GM19238 (cell line): ENCODE results near the gene LST1.

Experiments used
- DNase-seq: peaks from one replicate; pipeline ENCODE4 v3.0.0; 2011; ENCODE audit warnings: low spot score; ENCODE audit not compliant: insufficient read length

The LST1 gene

DNA sequence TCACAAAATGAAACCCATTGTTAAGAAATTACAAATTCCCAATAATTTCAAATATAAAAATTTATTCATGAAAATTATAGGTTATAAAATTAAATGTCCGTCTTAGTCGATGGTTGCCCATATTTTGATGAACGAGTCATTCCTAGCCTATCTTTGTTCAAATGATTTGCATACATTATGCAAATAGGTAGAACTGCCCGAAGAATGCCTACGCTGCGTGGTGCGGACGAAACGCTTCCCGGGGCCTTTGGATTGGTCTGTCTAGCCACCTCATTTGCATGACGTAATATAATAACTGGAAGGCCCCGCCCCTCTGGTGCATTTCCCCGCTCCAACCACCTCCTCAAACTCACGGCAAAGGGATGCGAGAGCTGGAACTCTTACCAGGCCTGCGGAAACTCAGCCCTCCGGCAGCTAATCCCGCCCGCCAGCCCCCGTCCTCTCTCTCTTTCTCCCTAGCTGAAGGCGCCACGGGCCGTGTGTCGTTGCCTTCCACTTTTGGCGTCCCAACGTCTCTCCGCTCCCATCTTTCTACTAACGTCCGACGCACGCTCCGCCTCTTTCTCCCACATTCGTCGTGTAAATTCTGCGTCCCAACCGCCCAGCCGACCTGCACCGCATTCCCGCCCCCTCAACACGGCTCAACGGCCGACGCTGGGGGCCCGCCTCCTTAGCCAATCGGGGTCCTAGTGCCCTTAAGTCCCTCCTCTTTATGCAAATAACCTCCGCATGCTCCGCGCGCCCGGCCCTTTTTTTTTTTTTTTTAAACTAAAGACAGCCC, 33.9 kb downstream of the LST1 start:
- DNase-seq = peak; percentile 86

DNA sequence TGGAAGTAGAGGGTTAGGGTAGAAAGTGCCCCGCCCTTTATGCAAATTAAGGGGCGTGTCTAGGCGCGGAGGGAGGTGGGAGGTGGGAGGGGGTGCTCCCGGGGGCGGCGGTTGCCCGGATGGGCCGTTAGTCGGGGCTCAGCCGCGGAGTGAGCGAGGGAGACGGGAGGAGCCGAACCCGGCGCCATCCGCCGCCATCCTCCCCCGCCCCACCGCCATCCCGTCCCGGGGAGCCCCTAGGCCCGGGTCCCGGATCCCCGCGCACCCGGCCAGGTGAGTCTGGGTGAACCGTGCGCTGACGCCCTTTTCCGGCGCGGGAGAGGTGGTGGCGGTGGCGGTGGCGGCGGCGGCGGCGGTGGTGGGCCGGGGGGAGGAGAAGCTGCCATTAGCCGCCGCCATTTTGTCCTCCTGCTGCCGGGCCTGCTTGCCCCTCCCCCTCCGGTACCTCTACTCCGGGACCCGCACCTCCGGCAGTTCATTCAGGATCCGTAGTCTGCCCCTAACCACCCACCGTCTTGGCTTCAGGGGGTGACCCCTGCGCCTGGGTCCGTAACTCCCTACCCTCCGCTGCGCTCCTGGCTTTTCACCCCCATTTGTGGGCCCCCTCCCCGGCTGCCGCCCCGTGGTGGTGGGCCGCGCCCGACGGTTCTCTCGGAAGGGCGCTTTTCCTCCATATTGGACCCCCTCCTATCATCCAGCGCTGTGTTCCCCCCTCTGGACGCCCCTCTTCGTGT, 34.7 kb downstream of the LST1 start, which contains the start of gene PRRC2A:
TSS of gene PRRC2A (plus strand) at position 130 of the 734 bp plus-strand sequence. CDS start 2,075 bp downstream, outside the sequence.
- DNase-seq = peak; percentile 87

DNA sequence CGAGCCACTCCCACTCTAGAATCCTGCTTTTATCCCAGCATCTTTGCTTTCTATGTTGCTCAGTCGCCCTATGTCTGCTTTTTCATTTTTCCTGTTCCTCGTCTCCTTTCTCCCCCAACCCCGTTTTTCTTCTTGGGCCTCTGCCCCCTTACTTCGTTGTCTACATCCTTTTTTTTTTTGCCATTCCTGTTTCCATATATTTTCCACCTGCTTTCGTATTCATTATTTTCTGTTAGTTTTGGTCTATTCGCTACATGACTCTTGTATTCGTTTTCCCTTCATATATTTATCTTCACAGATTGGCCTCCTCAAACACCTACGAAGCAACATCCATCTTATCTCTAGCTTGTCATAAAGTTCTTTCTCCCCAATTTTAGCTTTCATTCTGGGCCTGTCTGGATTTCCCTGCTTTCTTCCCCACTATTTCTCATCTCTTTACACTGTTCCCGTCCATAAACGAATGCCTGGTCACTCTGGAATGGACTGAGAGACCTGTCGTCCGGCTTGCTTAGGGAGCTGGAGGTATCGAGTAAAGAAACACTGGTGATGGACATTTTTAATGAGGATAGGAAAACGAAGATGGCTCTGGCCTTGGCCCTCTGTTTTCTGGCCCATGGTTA, 35.4 kb downstream of the LST1 start:
- DNase-seq = no peak

DNA sequence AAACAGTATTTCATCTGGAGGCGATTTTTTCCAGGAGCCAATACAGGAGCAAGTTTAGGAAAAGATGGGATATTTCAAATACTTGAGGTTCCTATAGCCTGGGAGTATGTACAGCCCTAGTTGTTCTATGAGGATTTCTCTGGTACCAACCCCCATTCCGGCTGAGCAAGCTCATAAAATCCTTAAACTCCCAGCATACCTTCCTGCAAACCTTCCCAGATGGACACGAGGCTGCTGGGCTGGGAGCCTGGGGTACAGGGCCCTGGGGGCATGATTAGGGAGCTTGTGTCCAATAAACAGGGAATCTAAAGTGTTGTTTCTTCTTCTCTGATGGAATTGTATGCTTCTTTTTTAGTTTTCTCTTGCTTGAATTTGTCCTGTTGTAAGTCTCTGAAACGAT, 35.9 kb downstream of the LST1 start:
- DNase-seq = no peak

DNA sequence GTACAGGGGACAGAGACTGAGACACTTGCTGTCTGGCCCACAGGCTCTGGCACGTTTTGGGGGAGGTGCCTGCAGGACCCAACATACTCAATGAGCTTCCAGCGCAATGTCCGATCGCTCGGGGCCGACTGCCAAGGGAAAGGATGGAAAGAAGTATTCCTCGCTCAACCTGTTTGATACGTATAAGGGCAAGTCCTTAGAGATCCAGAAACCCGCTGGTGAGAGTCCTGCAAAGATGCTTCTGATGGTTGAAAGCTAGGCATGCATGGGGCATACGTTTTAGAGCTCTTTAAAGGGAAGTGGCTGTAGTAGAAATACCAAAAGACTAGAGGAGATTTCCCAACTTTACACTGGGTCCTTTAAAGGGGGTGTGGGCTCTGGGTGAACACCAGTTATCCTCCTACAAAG, 36.6 kb downstream of the LST1 start:
- DNase-seq = no peak

DNA sequence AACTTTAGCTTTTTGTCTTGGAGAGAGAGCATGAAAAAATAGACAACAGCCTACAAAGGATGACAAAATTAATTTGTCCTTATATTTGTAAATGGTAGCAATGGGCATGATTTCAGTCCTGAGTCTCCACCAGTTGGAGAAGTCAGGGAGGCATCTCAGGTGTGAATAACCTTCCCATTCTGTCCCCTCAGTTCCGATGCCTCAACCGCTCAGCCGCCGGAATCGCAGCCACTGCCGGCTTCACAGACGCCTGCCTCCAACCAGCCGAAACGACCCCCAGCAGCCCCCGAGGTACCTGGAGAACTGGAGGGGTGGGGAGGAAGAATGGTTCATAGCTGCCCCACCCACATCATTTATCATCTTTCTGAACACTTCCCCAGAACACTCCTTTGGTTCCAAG, 38.0 kb downstream of the LST1 start:
- DNase-seq = no peak

DNA sequence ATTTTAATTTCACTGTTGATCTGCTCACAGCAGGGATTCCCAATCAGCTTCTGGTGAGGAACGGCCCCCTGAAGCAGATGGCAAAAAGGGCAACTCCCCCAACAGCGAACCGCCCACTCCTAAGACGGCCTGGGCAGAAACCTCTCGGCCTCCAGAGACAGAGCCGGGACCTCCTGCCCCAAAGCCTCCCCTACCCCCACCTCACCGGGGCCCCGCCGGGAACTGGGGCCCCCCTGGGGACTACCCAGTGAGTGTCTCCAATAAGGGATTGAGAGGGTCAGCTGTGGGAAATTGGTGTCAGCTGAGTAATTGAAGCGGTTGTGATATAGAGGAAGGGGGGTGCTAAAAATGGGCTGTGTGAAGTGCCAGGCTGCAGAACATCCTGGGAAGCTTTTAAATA, 40.9 kb downstream of the LST1 start:
- DNase-seq = no peak

DNA sequence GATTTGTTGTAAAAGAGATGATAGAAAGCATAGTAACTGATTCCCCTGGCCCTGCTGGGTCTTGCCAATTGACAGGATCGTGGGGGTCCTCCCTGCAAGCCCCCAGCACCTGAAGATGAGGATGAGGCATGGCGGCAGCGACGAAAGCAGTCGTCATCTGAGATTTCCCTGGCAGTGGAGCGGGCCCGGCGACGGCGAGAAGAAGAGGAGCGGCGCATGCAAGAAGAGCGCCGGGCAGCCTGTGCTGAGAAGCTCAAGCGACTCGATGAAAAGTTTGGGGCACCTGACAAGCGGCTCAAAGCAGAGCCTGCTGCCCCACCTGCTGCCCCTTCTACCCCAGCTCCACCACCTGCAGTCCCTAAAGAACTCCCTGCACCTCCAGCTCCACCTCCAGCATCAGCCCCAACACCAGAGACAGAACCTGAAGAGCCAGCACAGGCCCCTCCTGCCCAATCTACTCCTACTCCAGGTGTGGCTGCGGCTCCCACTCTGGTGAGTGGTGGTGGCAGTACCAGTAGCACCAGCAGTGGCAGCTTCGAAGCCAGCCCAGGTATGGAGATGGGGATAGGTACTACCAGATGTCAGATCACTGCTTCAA, 41.7 kb downstream of the LST1 start:
- no peak for DNase-seq

DNA sequence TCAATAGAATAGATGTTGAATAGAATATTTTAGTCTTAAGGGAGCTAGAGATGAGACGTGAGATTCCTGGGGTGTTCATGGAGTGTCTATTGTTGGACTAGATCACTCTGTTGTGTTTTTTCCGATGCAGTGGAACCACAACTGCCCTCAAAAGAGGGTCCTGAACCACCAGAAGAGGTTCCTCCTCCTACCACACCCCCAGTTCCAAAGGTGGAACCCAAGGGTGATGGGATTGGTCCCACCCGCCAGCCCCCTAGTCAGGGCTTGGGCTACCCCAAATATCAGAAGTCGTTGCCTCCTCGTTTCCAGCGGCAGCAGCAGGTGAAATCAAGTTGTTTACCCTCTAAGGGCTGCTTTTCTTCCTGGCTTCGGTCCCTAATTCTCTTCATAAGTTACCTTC, 42.9 kb downstream of the LST1 start:
- DNase-seq = no peak

DNA sequence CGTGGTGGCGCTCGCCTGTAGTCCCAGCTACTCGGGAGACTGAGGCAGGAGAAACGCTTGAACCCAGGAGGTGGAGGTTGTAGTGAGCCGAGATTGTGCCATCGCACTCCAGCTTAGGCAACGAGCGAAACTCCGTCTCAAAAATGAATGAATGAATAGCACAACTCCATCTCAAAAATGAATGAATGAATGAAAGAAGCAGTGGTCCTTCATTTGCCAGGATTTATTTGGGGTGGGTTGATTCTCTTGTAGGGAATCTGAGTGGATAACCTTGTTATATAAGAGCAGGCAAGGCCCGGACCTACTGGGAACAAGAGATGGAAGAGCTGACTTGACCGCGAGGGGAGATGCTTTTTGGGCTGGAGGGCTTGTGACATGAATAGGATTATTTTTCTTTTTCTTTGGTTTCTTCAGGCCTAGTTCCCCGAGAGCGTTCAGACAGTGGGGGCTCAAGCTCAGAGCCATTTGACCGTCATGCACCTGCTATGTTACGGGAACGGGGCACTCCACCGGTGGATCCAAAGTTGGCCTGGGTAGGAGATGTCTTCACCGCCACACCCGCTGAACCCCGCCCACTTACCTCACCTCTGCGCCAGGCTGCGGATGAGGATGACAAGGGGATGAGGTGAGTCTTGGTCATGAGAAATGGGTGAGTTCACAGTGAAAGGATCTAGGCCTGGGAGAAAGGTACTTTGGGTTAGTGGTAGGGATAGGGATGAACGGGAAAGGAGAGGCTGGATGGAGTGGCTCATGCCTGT, 44.3 kb downstream of the LST1 start:
- no peak for DNase-seq

DNA sequence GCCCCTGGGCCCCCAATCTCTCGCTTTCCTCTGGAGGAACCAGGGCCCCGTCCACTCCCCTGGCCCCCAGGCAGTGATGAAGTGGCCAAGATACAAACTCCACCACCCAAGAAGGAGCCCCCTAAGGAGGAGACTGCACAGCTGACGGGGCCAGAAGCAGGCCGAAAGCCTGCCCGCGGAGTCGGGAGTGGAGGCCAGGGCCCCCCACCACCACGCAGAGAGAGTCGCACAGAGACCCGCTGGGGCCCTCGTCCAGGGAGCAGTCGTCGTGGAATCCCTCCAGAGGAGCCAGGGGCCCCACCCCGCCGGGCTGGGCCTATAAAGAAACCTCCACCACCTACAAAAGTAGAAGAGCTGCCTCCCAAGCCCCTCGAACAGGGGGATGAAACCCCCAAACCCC, 45.1 kb downstream of the LST1 start:
- DNase-seq = no peak

DNA sequence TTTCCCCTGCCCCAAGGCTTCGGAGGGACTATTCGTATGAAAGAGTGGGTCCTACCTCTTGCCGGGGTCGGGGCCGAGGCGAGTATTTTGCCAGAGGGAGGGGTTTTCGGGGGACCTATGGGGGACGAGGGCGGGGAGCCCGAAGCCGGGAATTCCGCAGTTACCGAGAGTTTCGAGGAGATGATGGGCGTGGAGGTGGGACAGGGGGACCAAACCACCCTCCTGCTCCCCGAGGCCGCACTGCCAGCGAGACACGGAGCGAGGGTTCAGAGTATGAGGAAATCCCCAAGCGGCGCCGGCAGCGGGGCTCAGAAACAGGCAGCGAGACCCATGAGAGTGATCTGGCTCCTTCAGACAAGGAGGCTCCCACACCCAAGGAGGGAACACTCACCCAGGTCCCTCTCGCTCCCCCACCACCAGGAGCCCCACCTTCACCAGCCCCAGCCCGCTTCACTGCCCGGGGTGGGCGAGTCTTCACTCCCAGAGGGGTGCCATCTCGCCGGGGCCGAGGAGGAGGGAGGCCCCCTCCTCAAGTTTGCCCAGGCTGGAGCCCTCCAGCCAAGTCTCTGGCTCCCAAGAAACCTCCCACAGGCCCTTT, 45.7 kb downstream of the LST1 start:
- DNase-seq = no peak

DNA sequence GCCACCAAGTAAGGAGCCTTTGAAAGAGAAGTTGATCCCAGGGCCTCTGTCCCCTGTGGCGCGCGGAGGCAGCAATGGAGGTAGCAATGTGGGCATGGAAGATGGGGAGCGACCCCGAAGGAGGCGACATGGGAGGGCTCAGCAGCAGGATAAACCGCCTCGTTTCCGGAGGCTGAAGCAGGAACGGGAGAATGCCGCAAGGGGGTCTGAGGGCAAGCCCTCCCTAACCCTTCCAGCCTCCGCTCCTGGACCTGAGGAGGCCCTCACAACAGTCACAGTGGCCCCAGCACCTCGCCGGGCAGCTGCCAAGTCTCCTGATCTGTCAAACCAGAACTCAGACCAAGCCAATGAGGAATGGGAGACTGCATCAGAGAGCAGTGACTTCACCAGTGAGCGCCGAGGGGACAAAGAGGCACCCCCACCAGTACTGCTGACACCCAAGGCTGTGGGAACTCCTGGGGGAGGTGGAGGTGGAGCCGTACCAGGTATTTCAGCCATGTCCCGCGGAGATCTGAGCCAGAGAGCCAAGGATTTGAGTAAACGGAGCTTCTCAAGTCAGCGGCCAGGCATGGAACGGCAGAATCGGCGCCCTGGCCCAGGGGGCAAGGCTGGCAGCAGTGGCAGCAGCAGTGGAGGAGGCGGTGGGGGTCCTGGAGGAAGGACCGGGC, 46.3 kb downstream of the LST1 start:
- no peak for DNase-seq

DNA sequence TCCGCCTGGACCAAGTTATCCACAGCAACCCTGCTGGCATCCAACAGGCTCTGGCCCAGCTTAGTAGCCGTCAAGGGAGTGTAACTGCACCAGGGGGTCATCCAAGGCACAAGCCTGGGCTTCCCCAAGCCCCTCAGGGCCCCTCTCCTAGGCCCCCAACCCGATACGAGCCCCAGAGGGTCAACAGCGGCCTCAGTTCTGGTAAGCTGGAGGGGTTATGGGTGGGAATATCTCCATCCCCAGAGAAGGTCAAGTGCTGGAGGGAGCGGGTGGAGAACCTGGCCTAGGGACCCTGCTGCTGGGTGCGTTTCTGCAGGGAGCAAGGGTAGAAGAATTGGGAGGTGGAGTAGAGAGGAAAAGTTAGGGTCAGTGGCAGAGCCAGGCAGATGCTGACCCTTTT, 47.4 kb downstream of the LST1 start:
- no peak for DNase-seq

DNA sequence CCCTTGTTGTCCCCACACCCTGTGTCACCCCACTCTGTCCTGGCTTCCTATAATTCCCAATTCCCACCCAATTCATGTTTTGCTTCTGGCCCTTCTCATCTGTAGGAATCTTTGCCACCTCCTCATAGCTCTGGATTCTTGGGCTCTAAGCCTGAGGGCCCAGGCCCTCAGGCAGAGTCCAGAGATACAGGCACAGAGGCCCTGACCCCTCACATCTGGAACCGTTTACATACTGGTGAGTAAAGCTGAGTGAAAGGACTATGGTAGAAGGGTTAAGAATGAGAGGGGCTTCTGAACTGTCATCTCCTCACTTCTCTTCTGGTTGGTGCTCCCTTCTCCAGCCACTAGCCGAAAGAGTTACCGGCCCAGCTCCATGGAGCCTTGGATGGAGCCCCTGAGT, 48.1 kb downstream of the LST1 start:
- no peak for DNase-seq

DNA sequence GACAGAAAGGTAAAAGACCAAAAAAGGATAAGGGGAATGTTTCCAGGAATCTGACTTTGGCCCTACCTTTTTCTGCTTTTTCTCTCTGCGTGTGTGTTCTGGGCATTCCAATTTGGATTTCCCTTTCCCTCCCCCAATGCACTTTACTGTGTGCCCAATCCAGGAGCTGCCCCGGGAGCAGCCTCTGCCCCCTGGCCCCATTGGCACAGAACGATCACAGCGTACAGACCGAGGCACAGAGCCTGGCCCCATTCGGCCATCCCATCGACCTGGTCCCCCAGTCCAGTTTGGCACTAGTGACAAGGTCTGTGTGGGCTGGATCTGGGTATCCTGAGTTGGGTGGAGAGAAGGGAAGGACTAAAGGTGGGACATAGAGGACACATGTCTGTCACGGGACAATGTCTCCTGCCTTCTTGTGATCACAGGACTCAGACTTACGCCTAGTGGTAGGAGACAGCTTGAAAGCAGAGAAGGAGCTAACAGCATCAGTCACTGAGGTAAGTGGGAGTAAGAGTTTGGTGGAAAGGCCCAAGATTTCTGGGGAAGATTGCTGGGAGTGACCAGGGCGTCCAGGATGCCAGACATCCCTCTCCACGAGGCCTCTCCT, 49.0 kb downstream of the LST1 start:
- DNase-seq = no peak

DNA sequence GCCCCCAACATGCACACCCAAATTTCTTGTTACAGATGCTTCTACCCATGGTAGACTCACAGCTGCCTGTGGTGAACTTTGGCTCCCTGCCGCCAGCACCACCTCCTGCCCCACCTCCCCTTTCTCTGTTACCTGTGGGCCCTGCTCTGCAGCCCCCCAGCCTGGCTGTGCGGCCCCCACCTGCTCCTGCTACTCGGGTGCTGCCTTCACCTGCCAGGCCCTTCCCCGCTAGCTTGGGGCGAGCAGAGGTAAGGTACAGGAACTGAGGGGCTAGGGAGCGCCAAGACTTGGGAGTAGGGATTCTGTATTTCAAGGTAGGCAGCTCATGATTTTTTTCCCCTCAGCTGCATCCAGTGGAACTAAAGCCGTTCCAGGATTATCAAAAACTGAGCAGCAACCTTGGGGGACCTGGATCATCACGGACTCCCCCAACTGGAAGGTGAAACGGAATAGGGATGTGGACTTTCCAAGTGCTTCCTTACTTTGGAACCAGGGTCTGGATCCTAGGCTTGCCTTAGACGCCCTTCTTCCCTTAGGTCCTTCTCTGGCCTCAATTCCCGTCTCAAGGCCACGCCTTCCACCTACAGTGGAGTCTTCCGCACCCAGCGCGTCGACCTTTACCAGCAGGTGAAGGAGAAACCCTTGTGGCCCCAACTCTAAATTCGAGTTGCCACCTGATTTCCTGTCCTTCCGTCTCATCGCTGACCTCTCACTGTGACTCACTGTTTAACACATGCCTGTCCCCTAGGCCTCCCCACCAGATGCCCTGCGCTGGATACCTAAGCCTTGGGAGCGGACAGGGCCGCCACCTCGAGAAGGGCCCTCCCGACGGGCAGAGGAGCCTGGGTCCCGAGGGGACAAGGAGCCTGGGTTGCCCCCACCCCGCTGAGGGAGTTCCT, 50.9 kb downstream of the LST1 start:
- DNase-seq = no peak
